ENCODE results near the gene CZIB.

GRCh38 chr1:53220171-53220961 is at the start of gene CZIB:
- peak; percentile 96 to 97 for TF ChIP-seq POLR2A (IDR thresholded peaks at IDR 0.05; ENCODE audit: insufficient read depth in 1 of 2, low read depth in 2 of 2, low read length in 2 of 2)
- 0 out of 2 replicates have a peak, but pooled peaks have one; percentile 23 for TF ChIP-seq ZNF335 (CRISPR knock-in tag; IDR thresholded peaks at IDR 0.05)
- TF ChIP-seq MAFG (CRISPR knock-in tag; IDR thresholded peaks at IDR 0.05) = no peak
- no peak for TF ChIP-seq GTF2F1 (IDR thresholded peaks at IDR 0.05; ENCODE audit: low read length)
- TF ChIP-seq HNF1A (IDR thresholded peaks at IDR 0.05; ENCODE audit: low read depth) = no peak
- TF ChIP-seq HNF1A (CRISPR knock-in tag; IDR thresholded peaks at IDR 0.05; ENCODE audit: borderline replicate concordance) = peak; percentile 86; the same call in 1 of the 2 replicates

All from HepG2 (cell line).